ENCODE results near the gene USP3. TPM values are rescaled to one million over a fixed set of nuclear protein-coding genes. Genes with fewer than 3 reads are reported as not detected.

USP3 gene
- total RNA-seq, 1 experiment from 2014 or later, result 70.2 TPM

DNA sequence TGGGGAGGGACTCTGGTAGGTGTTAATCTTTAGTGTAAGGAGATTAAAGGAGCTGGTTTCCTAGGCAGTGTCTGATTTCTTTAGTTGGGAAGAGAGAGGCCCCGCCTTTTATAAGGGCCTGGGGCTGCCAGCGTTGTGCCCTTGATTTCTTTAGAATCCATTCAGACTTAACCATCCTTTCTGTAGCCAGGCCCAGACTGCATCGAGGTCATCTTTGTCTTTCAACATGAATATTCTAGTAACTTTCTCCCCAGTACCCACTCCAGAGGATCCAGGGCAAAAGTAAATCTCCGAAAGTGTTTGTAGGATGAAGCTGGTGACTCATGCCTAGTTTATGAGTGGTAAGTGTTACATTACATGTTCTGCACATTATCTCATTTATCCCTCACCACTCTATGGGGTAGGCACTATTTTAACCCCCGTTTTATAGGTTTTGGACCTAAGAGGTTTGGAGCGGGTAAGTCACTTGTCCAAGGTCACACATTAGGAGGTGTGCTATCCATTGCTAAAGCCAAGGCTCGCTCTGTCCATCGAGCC lies 11.8 kb upstream of the USP3 start:
- intact Hi-C loops (cut with micrococcal nuclease), result no loop called here
- peak; percentile 51 for DNase-seq (ENCODE audit: unreplicated experiment)
- no peak overlapping the region for H3K27ac Mint-ChIP-seq (ENCODE audit: low read depth, unreplicated experiment)
- no peaks in the 10 kb centered on the region for H3K36me3 Mint-ChIP-seq (ENCODE audit: insufficient read depth, unreplicated experiment)
- TF ChIP-seq, protein P1, sequence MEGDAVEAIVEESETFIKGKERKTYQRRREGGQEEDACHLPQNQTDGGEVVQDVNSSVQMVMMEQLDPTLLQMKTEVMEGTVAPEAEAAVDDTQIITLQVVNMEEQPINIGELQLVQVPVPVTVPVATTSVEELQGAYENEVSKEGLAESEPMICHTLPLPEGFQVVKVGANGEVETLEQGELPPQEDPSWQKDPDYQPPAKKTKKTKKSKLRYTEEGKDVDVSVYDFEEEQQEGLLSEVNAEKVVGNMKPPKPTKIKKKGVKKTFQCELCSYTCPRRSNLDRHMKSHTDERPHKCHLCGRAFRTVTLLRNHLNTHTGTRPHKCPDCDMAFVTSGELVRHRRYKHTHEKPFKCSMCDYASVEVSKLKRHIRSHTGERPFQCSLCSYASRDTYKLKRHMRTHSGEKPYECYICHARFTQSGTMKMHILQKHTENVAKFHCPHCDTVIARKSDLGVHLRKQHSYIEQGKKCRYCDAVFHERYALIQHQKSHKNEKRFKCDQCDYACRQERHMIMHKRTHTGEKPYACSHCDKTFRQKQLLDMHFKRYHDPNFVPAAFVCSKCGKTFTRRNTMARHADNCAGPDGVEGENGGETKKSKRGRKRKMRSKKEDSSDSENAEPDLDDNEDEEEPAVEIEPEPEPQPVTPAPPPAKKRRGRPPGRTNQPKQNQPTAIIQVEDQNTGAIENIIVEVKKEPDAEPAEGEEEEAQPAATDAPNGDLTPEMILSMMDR (IDR thresholded peaks at IDR 0.05; ENCODE audit: unreplicated experiment), result no peak
- no TSS peak for BruUV-seq (replicated peaks)
- ChIA-PET CTCF (interaction anchor here (0.6 to 1.5 kb wide), 4 partner anchors 25 to 107 kb away, joined by 3 to 4 read pairs (median 3); no protein-coding TSS in a partner anchor), POLR2A (interaction anchor here (1.0 to 2.6 kb wide), 6 partner anchors 9 to 342 kb away, joined by 3 to 20 read pairs (median 4); partner anchors contain the start of gene USP3)
- no peaks in the 10 kb centered on the region for H3K9me3 Mint-ChIP-seq (ENCODE audit: unreplicated experiment)
- H3K4me1 Mint-ChIP-seq (ENCODE audit: insufficient read depth, unreplicated experiment), result peaks cover 24% of the 10 kb centered on the region
- no peaks in the 10 kb centered on the region for H3K27me3 Mint-ChIP-seq (ENCODE audit: insufficient read depth, unreplicated experiment)
- no peak overlapping the region for H3K4me3 Mint-ChIP-seq (ENCODE audit: unreplicated experiment)

DNA sequence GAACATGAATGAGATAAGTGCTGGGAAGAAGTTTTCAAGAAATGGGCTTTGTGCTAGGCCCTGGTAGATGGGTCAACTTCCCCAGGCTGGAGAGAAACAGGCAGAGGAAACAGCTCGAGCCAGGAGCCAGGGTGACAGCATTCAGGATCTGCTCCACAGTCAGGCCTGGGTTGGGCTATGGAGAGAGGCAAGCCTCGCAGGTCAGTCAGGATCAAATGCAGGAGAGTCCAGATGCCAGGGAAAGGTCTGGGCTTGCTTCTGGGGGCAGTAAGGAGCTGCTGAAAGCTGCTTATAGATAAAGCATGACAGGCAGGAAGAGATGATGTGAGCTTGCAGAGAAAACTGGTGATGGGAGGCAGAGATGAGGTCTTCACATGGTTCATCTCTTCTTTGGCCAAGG lies 11.0 kb upstream of the USP3 start:
- ChIA-PET POLR2A (interaction anchor here (1.3 to 2.6 kb wide), 3 partner anchors 8 to 343 kb away, joined by 3 to 20 read pairs (median 6); no protein-coding TSS in a partner anchor), CTCF (interaction anchor here (1.5 kb wide), 1 partner anchor 106 kb away, joined by 3 read pairs; no protein-coding TSS in a partner anchor)
- TF ChIP-seq, protein P1 (IDR thresholded peaks at IDR 0.05; ENCODE audit: unreplicated experiment), result no peak
- H3K36me3 Mint-ChIP-seq (ENCODE audit: insufficient read depth, unreplicated experiment), result no peaks in the 10 kb centered on the region
- H3K4me1 Mint-ChIP-seq (ENCODE audit: insufficient read depth, unreplicated experiment), result peaks cover 24% of the 10 kb centered on the region
- no peaks in the 10 kb centered on the region for H3K9me3 Mint-ChIP-seq (ENCODE audit: unreplicated experiment)
- H3K27me3 Mint-ChIP-seq (ENCODE audit: insufficient read depth, unreplicated experiment), result no peaks in the 10 kb centered on the region
- H3K27ac Mint-ChIP-seq (ENCODE audit: low read depth, unreplicated experiment), result no peak overlapping the region
- no peak overlapping the region for H3K4me3 Mint-ChIP-seq (ENCODE audit: unreplicated experiment)
- intact Hi-C loops (cut with micrococcal nuclease), result no loop called here
- BruUV-seq (replicated peaks), result no TSS peak
- DNase-seq (ENCODE audit: unreplicated experiment), result no peak

DNA sequence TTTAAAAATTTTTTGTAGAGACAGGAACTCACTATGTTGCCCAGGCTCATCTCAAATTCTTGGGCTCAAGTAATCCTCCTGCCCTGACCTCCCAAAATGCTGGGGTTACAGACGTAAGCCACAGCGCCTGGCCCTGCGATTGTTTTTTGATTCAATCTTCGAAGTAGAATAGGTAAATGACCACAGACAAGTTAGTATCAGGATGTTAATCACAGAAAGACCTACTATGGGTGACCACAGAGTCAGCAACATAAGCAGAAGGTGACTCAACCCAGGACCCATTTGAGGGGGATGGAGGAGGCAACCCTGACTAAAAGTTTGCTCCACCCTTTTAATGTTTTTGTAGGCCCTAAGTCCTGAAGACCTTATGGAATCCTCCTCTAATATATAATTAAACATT lies 10.0 kb upstream of the USP3 start:
- no TSS peak for BruUV-seq (replicated peaks)
- intact Hi-C loops (cut with micrococcal nuclease), result no loop called here
- no peak for DNase-seq (ENCODE audit: unreplicated experiment)
- H3K9me3 Mint-ChIP-seq (ENCODE audit: unreplicated experiment), result no peaks in the 10 kb centered on the region
- H3K4me1 Mint-ChIP-seq (ENCODE audit: insufficient read depth, unreplicated experiment), result peaks cover 24% of the 10 kb centered on the region
- TF ChIP-seq, protein P1 (IDR thresholded peaks at IDR 0.05; ENCODE audit: unreplicated experiment), result no peak
- H3K4me3 Mint-ChIP-seq (ENCODE audit: unreplicated experiment), result no peak overlapping the region
- CTCF ChIA-PET, result no interaction called here
- POLR2A ChIA-PET, result interaction anchor here (1.1 to 4.6 kb wide), 2 partner anchors 12 to 16 kb away, joined by 3 to 30 read pairs; no protein-coding TSS in a partner anchor
- no peaks in the 10 kb centered on the region for H3K36me3 Mint-ChIP-seq (ENCODE audit: insufficient read depth, unreplicated experiment)
- H3K27ac Mint-ChIP-seq (ENCODE audit: low read depth, unreplicated experiment), result no peak overlapping the region
- no peaks in the 10 kb centered on the region for H3K27me3 Mint-ChIP-seq (ENCODE audit: insufficient read depth, unreplicated experiment)

DNA sequence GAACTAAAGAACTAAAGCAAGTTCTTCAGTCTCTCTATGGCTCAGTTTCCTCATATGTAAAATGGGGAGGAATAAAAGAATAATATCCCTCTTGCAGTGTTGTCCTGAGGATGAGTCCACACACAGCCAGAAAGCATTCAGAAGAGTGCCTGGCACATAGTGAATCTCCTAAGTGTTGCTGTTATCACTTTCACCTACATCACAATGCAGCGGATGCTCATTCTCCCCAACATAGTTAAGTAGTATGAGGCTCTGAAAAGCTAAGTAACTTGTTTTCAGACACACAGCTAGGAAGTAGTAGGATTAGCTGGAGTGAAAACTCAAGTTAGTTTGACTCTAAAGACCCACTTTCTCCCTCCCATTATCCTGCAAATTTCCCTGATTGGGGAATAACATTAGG lies 9.1 kb upstream of the USP3 start:
- CTCF ChIA-PET, result interaction anchor here (1.1 to 2.2 kb wide), 6 partner anchors 12 to 104 kb away, joined by 3 to 9 read pairs (median 4); no protein-coding TSS in a partner anchor
- Mint-ChIP-seq H3K27ac (ENCODE audit: low read depth, unreplicated experiment) (no peak overlapping the region), H3K9me3 (ENCODE audit: unreplicated experiment) (no peaks in the 10 kb centered on the region), H3K36me3 (ENCODE audit: insufficient read depth, unreplicated experiment) (no peaks in the 10 kb centered on the region), H3K4me1 (ENCODE audit: insufficient read depth, unreplicated experiment) (peaks cover 24% of the 10 kb centered on the region), H3K4me3 (ENCODE audit: unreplicated experiment) (no peak overlapping the region), H3K27me3 (ENCODE audit: insufficient read depth, unreplicated experiment) (no peaks in the 10 kb centered on the region)
- POLR2A ChIA-PET, result interaction anchor here (0.6 to 4.6 kb wide), 5 partner anchors 8 to 577 kb away, joined by 3 to 30 read pairs (median 3); no protein-coding TSS in a partner anchor
- DNase-seq (ENCODE audit: unreplicated experiment), result no peak
- no TSS peak for BruUV-seq (replicated peaks)
- TF ChIP-seq, protein P1 (IDR thresholded peaks at IDR 0.05; ENCODE audit: unreplicated experiment), result no peak
- intact Hi-C loops (cut with micrococcal nuclease), result no loop called here

All from MCF 10A (cell line).